NCI-H1048 (cell line): Measurements from ENCODE around the gene NDFIP2.
"Not testable (repeated sequence)": the region's sequence is repeated elsewhere in the genome, so short reads cannot be mapped to it uniquely, and the experiment has no call there.

Experiments
- DNase-seq: peaks from one replicate; lab custom pipeline; 2025; lab: John Stamatoyannopoulos, UW

NDFIP2 gene

GRCh38 chr13:79593641-79594275 lies 112.8 kb downstream of the NDFIP2 start:
- no peak for DNase-seq

DNA sequence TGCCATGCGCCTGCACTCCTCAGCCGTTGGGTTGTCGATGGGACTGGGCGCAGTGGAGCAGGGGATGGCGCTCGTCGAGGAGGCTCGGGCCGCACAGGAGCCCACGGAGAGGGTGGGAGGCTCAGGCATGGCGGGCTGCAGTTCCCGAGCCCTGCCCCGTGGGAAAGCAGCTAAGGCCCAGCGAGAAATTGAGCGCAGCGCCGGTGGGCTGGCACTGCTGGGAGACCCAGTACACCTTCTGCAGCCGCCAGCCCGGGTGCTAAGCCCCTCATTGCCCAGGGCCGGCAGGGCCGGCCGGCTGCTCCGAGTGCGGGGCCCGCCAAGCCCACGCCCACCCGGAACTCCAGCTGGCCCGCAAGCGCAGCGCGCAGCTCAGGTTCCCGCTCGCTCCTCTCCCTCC lies 119.2 kb downstream of the NDFIP2 start:
- DNase-seq: not testable (repeated sequence)

GRCh38 chr13:79602936-79603335 lies 122.0 kb downstream of the NDFIP2 start:
- no peak for DNase-seq

DNA sequence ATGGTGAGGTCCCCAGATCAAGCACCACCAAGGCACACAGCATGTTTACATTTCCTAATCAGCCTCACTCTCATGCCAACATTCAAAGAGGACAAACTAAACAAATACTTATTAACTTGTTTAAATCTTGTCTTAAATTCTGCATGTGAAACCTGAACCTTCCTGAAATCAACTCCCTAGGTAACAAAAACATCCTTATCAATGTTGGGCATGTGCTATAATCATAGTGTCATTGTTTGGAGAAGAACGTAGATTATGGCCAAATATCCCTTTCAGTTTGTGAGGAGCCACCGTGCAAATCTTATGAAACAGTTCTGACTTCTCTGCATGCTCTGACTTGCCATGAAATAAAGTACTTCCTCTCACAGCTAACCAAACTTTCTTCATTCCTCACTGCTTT lies 123.8 kb downstream of the NDFIP2 start:
- no peak for DNase-seq
